GM21786 (cell line): ENCODE data around the gene MMP15.
"Not testable (repeated sequence)": the region's sequence is repeated elsewhere in the genome, so short reads cannot be mapped to it uniquely, and the experiment has no call there.

ENCODE experiments used
- ATAC-seq: cut with Tn5 transposase; IDR thresholded peaks from one replicate; pipeline ENCODE4 v1.9.1; 2021; ENCODE audit not compliant: unreplicated experiment

Gene MMP15

GRCh38 chr16:58048494-58049231 lies 23.1 kb downstream of the MMP15 start:
- no peak for ATAC-seq

DNA sequence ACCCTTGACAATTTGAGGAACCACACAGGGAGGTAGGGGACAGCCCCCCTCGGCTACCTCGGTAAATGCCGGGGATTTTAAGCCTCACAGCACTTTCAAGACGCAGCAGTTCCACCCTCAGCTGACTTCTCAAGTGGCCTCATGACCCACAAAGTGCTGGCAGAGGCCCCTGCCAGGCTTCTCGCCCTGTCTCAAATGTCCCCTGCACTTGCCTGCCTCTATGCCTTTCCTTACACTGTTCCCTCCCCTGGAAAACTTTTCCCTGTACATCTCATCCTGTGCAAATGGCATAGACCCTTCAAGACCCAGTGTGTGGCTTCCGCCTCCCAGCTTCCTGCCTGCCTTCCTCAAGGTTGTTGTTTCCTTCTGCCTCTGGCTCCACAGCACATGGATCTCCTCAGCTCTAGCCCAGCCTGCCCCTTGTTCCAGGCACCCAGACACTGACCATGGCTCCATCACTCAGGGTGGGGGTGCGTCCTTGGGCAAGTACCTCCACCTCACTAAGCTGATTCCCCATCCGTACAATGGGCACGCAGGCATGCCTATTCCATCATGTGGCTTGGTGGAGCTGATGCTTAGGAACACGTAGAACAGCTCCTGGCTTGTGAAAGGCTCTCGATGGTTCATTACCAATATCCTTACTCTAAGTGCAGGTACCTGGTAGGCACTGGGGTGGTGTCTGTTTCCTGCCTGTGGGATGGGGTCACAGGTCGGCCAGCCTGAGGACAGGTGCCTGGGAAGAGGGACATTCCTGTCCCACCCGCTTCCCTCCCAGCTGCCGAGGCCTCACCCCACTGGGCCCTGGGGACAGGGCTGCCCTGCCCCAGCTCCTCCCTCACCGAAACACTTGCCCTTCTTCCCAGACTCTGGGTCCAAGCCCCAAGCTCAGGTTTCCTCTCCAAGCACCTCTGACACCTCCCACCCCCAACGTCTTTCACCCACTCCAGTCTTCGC lies 24.0 kb downstream of the MMP15 start:
- no peak for ATAC-seq

- no peak for ATAC-seq
Measured at GRCh38 chr16:58051296-58051695, 25.7 kb downstream of the MMP15 start.

- ATAC-seq: no peak
Measured at GRCh38 chr16:58051821-58052603, 26.5 kb downstream of the MMP15 start.

DNA sequence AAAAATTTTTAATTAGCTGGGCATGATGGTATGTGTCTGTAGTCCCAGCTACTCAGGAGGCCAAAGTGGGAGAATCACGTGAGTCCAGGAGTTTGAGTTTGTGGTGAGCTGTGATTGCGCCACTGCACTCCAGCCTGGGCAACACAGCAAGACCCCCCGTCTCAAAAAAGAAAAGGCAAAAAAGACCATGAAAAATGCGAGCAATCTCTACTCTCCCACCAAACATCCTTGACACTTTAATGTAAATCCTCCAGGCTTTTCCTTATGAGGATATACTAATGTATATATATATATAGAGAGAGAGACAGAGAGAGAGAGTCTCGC lies 28.1 kb downstream of the MMP15 start:
- no peak for ATAC-seq

DNA sequence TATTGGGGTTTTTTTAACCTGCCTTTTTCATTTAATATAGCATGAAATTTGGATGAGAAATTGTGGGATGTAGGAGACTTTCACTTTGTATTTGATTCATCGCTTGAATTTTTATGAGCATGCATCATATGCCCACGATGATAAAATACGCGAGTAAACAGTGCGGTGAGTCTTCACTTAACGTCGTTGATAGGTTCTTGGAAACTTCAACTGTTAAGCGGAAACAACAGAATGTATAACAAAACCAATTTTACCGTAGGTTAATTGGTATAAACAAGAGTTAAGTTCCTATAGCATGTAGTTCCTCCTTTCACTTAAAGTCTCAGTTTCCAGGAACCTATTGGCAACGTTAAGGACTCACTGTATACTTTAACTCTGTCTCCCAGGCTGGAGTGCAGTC lies 28.7 kb downstream of the MMP15 start:
- ATAC-seq: no peak

GRCh38 chr16:58056580-58056979 lies 31.0 kb downstream of the MMP15 start:
- ATAC-seq: no peak

GRCh38 chr16:58057121-58057520 lies 31.6 kb downstream of the MMP15 start:
- ATAC-seq: no peak

DNA sequence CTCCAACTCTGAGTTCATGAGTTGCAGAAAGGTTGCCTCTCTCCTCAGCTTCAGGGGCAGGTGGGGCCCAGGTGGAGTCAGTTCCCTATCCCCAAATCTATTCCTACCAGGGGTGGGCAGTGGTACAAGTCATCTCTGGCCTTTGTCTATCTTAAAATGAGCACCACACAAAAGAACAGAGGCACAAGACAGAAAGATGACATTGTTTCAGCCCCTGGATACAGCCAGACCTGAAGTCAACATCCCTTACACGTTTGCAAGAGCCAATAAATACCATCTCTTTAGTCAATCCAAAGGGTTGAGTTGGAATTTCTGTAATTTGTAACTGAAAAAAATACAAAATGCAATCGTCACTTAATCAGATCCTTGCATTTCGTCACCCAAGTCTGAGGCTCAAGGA lies 32.2 kb downstream of the MMP15 start:
- no peak for ATAC-seq

DNA sequence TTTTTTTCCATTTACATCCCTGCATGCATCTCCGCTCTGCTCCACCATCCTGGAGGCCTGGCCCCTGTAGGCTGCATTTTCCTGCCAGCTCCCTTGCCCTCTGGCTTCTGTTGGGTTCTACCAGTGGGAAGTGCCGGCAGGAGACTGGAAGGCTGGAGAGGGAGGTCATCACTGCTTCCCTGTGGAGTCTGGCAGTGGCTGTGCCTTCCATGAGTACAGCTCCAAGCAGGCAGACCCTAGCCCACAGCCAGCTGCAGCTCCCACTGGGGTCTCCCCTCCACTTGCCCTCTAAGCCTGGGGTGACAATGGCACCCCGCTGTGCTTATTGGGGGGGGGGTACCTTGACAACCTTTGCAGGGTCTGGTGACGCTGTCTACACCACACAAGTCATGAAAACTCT lies 37.3 kb downstream of the MMP15 start:
- no peak for ATAC-seq

DNA sequence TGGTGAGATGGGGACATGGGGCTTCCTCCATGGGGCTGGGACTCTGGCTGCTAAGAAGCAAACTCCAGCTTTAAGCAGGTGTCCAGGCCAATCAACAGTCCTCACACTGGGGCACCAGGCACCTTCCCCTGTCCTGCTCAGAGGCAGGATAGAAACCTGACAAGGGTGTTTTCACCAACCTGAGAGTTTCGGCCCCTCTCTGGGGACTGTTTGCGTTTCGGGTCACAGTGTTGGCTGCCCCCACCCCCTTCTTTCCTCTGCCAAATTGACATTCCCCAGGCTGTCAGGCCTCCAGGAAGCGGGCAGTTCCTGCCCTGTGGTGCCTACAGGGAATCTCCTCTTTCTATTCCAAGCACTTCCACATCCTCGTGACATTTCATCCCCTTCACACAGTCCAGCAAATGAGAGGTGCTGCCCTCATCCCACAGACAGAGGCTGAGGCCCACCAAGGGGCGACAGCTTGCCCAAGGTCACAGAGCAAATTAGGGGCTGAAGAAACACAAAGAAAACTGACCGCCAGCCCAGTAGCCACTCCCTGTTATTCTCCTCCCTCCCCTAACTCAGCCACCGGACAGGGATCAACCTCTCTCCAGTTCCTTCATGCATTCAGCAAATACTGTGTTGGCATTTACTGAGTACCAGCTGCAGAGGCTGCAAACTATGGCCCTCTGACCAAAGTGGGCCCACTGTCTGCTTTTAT lies 38.0 kb downstream of the MMP15 start:
- ATAC-seq: no peak

DNA sequence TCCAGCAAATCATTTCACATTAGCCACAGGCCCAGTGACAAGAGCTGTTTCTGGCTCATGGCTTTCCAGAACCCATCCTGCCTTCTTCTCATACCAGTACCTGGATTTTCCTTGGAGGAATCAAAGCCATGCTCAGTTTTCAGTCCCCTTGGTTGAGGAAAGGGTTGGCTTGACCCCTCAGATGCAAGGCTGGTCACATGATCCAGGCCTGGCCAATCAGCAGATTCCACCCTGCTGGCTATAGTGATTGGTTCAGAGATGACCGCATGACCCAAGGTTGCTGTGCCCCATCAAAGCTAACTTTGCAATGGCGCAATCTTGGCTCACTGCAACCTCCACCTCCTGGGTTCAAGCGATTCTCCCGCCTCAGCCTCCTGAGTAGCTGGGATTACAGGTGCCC lies 45.0 kb downstream of the MMP15 start:
- ATAC-seq: no peak

GRCh38 chr16:58072134-58072533 lies 46.6 kb downstream of the MMP15 start:
- not testable (repeated sequence) for ATAC-seq

- ATAC-seq: not testable (repeated sequence)
Measured at GRCh38 chr16:58073086-58073485, 47.5 kb downstream of the MMP15 start.

- ATAC-seq: no peak
Measured at GRCh38 chr16:58074657-58075056, 49.1 kb downstream of the MMP15 start.

DNA sequence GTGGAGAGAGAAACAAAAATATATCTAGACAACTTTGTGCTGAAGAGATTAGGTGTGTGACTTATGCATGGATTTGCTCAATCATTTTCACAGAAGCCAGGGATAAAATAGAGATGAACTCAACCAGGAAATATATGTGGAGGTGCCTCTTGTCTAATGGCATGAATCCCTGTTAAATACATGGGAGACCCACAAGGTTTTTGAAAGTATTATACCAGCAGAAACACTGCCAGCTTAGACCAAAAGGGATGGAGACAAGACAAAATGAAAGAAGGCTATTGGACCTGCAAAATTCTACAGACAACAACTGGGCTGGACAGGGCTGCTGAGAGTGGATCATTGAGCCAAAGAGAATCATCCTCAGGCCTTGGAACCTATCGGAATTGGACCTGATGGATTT lies 51.0 kb downstream of the MMP15 start:
- no peak for ATAC-seq

GRCh38 chr16:58077796-58078195 lies 52.2 kb downstream of the MMP15 start:
- ATAC-seq: no peak

GRCh38 chr16:58080657-58081056 lies 55.1 kb downstream of the MMP15 start:
- ATAC-seq: not testable (repeated sequence)

- ATAC-seq: no peak
Measured at GRCh38 chr16:58082381-58082780, 56.8 kb downstream of the MMP15 start.

- no peak for ATAC-seq
Measured at GRCh38 chr16:58084635-58085034, 59.1 kb downstream of the MMP15 start.

- no peak for ATAC-seq
Measured at GRCh38 chr16:58085171-58085570, 59.6 kb downstream of the MMP15 start.
